Spleen (tissue), 11 donors: ENCODE data around the gene ESR2. TPM values are rescaled to one million over a fixed set of nuclear protein-coding genes. Genes with fewer than 3 reads are reported as not detected.

Source experiments
- DNase-seq: peaks from one replicate; pipeline ENCODE4 v3.0.0-alpha.2; 2020
- H3K27ac ChIP-seq, 8 donors: fragments of 200-600 bp; sonication (generic) in 7 of 8; 1 replicate in 4 of 8; 2 replicates in 4 of 8; pipeline versions ENCODE4 v1.5.0 to v1.8.0; 2016 to 2021; ENCODE audit warnings: inconsistent platforms in 4 of 8, mild to moderate bottlenecking in 4 of 8, moderate library complexity in 1 of 8
- H3K27me3 ChIP-seq, 7 donors: fragments of 200-600 bp; sonication (generic) in 6 of 7; replicated peaks in 1 of 7; 1 replicate in 4 of 7; 2 replicates in 3 of 7; pipeline versions ENCODE4 v1.5.0 to v1.8.0; 2016 to 2021; ENCODE audit warnings: inconsistent platforms in 3 of 7, mild to moderate bottlenecking in 1 of 7
- H3K36me3 ChIP-seq, 6 donors: fragments of 200-600 bp; sonication (generic) in 5 of 6; 1 replicate in 4 of 6; 2 replicates in 2 of 6; pipeline versions ENCODE4 v1.5.0 to v1.8.0; 2016 to 2021; ENCODE audit warnings: inconsistent platforms in 2 of 6
- H3K4me1 ChIP-seq, 6 donors: fragments of 200-600 bp; sonication (generic) in 5 of 6; 1 replicate in 3 of 6; 2 replicates in 3 of 6; pipeline versions ENCODE4 v1.5.0 to v1.8.0; 2016 to 2021; ENCODE audit warnings: inconsistent platforms in 3 of 6
- H3K4me3 ChIP-seq, 8 donors: fragments of 200-600 bp; sonication (generic) in 7 of 8; 1 replicate in 4 of 8; 2 replicates in 4 of 8; pipeline versions ENCODE4 v1.5.0 to v1.8.0; 2016 to 2021; ENCODE audit warnings: inconsistent platforms in 4 of 8, mild to moderate bottlenecking in 4 of 8, moderate library complexity in 2 of 8
- H3K9me3 ChIP-seq, 8 donors: fragments of 200-600 bp; sonication (generic) in 7 of 8; 1 replicate in 4 of 8; 2 replicates in 4 of 8; pipeline versions ENCODE4 v1.5.0 to v1.8.0; 2016 to 2021; ENCODE audit warnings: inconsistent platforms in 4 of 8
- POLR2A ChIP-seq, 3 donors: fragments of 450-650 bp; IDR thresholded peaks; one replicate each; pipeline ENCODE4 v1.5.1; 2017; ENCODE audit warnings: antibody characterized with exemption in 3 of 3, mild to moderate bottlenecking in 1 of 3
- POLR2AphosphoS5 ChIP-seq, 3 donors: sonication (generic); formaldehyde crosslinking; IDR thresholded peaks; one replicate each; pipeline ENCODE4 v1.5.1; 2017; ENCODE audit warnings: antibody characterized with exemption in 3 of 3
- WGBS, 5 donors: extraction: QIAGEN DNeasy Blood & Tissue Kit in 3 of 5; methylation state at CpG; one replicate each; pipeline versions ENCODE4 v1.1.5 to v1.1.7; 2013 to 2018; 5-methylcytosine and 5-hydroxymethylcytosine counted together
- intact Hi-C: fragments of 100-400 bp; cut with DNase I; formaldehyde crosslinking; loops from one replicate; pipeline ENCODE4 v1.15.0; 2023; ENCODE audit warnings: low total_unique reads
- polyA plus RNA-seq, 3 donors: library from polyadenylated mRNA; stranded (reverse); fragments of 200-250 nt; gene quantifications; one replicate each; pipeline ENCODE4 v1.2.1, GENCODE V29; 2013
- total RNA-seq, 7 donors: library from RNA; depleted of rRNA in 3 of 7; stranded (reverse); fragments of >200 nt in 3 of 7; fragmentation: NEBNext Ultra II Directional in 4 of 7; extraction: Animal tissue kit (Norgen Biotek cat#: 25700) in 4 of 7; gene quantifications; one replicate each; pipeline versions ENCODE4 v1.1.0 to v1.2.1, GENCODE V29; 2016 to 2021
- TF ChIP-seq, protein P1 (sequence below), 11 experiments: fragments of 200-600 bp in 7 of 11; fragments of 450-650 bp in 4 of 11; sonication (generic) in 4 of 11; IDR thresholded peaks in 8 of 11; conservative IDR thresholded peaks in 3 of 11; 1 replicate in 7 of 11; 2 replicates in 4 of 11; pipeline versions ENCODE4 v1.4.0 to v1.8.0; 2016 to 2021; ENCODE audit warnings: antibody characterized with exemption in 11 of 11, inconsistent platforms in 4 of 11, mild to moderate bottlenecking in 1 of 11
- donor health status: healthy with polysubstance abuse.
- donor health status: DM: no; HTN: no; CAD: no; lungs with moderate emphysema.
- donor health status: DM: no; HTN: no; CAD: no.
- donor health status: Bipolar disorder and iron deficiency.
- donor health status: healthy.
- donor health status: DM: no; HTN: no; CAD: no.
- donor health status: DM: yes; HTN: yes; CAD: no.

Gene ESR2
- total and polyA plus RNA-seq, 10 donors, result 0.93 to 9.0 (median 3.8) TPM

DNA sequence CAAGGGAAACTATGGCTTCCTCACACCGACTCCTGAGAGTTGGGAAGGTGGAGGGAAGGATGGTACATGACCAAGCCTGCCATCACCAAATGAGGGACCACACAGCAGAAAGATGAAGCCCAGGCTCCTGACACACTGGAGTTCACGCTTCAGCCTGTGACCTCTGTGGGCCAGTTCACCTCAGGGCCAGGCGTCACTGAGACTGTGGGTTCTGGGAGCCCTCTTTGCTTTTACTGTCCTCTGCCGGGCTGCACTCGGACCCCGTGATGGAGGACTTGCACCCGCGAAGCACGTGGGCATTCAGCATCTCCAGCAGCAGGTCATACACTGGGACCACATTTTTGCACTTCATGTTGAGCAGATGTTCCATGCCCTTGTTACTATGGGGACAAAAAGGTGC is 61.2 kb downstream of the ESR2 start:
- Histone ChIP-seq H3K36me3 (peaks cover 0 to 49% (median 19%) of the 10 kb centered on the region in 6 donors), H3K27me3 (no peaks in the 10 kb centered on the region), H3K27ac (peak overlapping the region in 4 of 8 donors; percentile 39 to 89 (median 46)), H3K9me3 (no peaks in the 10 kb centered on the region), H3K4me1 (peaks cover 4 to 46% (median 23%) of the 10 kb centered on the region in 6 donors), H3K4me3 (no peak overlapping the region)
- WGBS, 5 donors, result 93 to 96% (median 93%) methylated on average over 8 to 9 of the region's 9 CpGs
- intact Hi-C loops, result no loop called here
- no peak for DNase-seq
- no peak for TF ChIP-seq POLR2A (IDR thresholded peaks at IDR 0.05)
- TF ChIP-seq POLR2AphosphoS5 (IDR thresholded peaks at IDR 0.05), result peak in 1 of 3 donors; percentile 17
- TF ChIP-seq, protein P1, sequence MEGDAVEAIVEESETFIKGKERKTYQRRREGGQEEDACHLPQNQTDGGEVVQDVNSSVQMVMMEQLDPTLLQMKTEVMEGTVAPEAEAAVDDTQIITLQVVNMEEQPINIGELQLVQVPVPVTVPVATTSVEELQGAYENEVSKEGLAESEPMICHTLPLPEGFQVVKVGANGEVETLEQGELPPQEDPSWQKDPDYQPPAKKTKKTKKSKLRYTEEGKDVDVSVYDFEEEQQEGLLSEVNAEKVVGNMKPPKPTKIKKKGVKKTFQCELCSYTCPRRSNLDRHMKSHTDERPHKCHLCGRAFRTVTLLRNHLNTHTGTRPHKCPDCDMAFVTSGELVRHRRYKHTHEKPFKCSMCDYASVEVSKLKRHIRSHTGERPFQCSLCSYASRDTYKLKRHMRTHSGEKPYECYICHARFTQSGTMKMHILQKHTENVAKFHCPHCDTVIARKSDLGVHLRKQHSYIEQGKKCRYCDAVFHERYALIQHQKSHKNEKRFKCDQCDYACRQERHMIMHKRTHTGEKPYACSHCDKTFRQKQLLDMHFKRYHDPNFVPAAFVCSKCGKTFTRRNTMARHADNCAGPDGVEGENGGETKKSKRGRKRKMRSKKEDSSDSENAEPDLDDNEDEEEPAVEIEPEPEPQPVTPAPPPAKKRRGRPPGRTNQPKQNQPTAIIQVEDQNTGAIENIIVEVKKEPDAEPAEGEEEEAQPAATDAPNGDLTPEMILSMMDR (IDR thresholded peaks at IDR 0.05 in 8 of 11, conservative IDR thresholded peaks at IDR 0.05 in 3 of 11), result no peak

DNA sequence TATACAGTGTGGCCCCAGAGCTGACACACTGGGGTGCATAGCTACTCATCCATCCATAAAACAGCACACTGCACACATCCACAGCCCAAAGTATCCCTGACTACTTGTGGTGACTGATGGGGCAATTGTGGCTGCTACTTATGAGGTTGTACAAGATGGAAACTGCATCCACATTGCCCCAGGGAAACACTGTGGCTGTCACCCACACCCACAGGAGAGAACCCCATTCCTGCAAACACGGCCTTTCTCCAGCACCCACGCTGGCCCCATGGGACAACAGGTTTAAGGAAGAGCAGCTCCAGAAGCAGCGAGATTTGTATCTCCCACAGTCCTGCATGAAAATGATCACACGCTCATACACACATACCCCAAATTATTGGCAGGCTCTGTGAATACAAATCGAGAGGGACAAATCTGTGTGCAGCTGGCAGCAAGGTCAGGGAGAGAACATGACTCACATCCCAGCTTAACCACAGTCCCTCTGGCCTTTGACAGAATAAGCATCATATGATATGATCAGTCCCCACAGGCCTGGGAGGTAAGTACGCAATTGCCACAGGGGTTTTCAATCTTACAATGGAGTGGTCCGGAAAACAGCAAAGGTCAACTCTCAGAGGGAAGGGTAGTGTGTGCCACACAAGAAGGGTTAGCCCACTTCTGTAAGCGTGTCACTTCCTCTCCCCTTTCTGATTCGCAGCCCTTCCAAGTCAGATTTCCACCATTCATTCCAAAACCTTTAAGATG is 61.9 kb downstream of the ESR2 start:
- DNase-seq, result no peak
- peaks cover 4 to 45% (median 23%) of the 10 kb centered on the region in 6 donors for H3K4me1 ChIP-seq
- peak overlapping the region in 5 of 8 donors; percentile 4 to 89 (median 46) for H3K27ac ChIP-seq
- no peaks in the 10 kb centered on the region for H3K27me3 ChIP-seq
- WGBS, 5 donors, result 69 to 80% (median 72%) methylated on average over 9 of the region's 9 CpGs
- peaks cover 0 to 56% (median 26%) of the 10 kb centered on the region in 6 donors for H3K36me3 ChIP-seq
- intact Hi-C loops, result no loop called here
- no peaks in the 10 kb centered on the region for H3K9me3 ChIP-seq
- TF ChIP-seq POLR2A (IDR thresholded peaks at IDR 0.05), result no peak
- no peak overlapping the region for H3K4me3 ChIP-seq

DNA sequence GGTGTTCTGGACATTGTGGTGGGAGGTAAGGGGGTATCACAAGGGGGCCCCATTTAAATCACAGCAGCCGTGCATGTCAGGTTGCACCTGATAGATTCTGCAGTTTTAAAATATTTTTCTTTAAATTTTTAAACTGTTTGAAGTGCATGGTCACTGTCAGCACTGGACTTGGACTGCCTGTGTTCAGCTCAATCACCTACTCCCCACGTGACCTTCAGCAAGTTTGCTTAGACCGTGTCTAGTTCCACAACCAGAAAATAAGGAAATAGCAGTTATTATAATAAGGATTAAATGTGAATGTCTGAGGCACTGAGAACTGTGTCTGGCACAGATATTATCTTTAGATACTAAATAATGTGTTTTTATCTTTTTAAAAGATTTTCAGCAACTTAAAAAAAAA is 64.7 kb downstream of the ESR2 start:
- DNase-seq, result no peak
- no peak overlapping the region for H3K27ac ChIP-seq
- TF ChIP-seq POLR2A (IDR thresholded peaks at IDR 0.05) (no peak), POLR2AphosphoS5 (IDR thresholded peaks at IDR 0.05) (no peak)
- TF ChIP-seq, protein P1 (IDR thresholded peaks at IDR 0.05 in 8 of 11, conservative IDR thresholded peaks at IDR 0.05 in 3 of 11), result no peak
- H3K27me3 ChIP-seq, result no peaks in the 10 kb centered on the region
- intact Hi-C loops, result no loop called here
- H3K4me3 ChIP-seq, result no peak overlapping the region
- peaks cover 0 to 17% (median 5%) of the 10 kb centered on the region in 6 donors for H3K4me1 ChIP-seq
- 88 to 93% (median 91%) methylated on average over 3 of the region's 3 CpGs for WGBS, 5 donors
- H3K9me3 ChIP-seq, result no peaks in the 10 kb centered on the region
- peaks cover 0 to 84% (median 50%) of the 10 kb centered on the region in 6 donors for H3K36me3 ChIP-seq

DNA sequence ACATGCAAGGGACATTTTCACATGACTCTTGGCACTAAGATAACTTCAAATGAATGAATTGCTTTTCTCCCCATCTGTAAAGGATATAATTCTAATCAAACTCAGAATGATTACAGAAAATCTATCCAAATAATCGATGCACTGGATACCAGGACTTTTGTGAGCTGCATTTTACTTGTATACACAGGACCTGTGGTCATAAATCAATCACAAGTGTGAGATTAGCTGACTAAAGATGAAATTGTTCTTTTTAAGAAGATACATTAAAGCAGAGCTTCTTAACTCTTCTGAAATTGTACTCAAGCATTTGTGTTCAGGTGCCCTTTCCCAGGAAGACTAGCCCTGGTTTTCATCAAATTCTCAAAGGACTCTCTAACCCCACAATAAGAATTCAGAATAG is 66.3 kb downstream of the ESR2 start:
- no peaks in the 10 kb centered on the region for H3K9me3 ChIP-seq
- 88 to 100% (median 94%) methylated on average over 1 of the region's 1 CpG for WGBS, 5 donors
- no peaks in the 10 kb centered on the region for H3K27me3 ChIP-seq
- TF ChIP-seq, protein P1 (IDR thresholded peaks at IDR 0.05 in 8 of 11, conservative IDR thresholded peaks at IDR 0.05 in 3 of 11), result no peak
- TF ChIP-seq POLR2A (IDR thresholded peaks at IDR 0.05), result no peak
- no peak for TF ChIP-seq POLR2AphosphoS5 (IDR thresholded peaks at IDR 0.05)
- DNase-seq, result no peak
- no peak overlapping the region for H3K27ac ChIP-seq
- H3K4me1 ChIP-seq, result peaks cover 0 to 12% (median 2%) of the 10 kb centered on the region in 6 donors
- no peak overlapping the region for H3K4me3 ChIP-seq
- peaks cover 0 to 97% (median 65%) of the 10 kb centered on the region in 6 donors for H3K36me3 ChIP-seq
- intact Hi-C loops, result no loop called here
